ENCODE measurements around the gene LY86.

GRCh38 chr6:6690144-6690483 is 101.6 kb downstream of the LY86 start:
- TF ChIP-seq POLR2A (IDR thresholded peaks at IDR 0.05; ENCODE audit: low read depth) (no peak), CTCF (IDR thresholded peaks at IDR 0.05) (no peak), EP300 (IDR thresholded peaks at IDR 0.05) (no peak), POLR2AphosphoS5 (IDR thresholded peaks at IDR 0.05) (no peak)
